HG03432 (cell line): ENCODE measurements around the gene RASA2.

Experiments used
- ATAC-seq: cut with Tn5 transposase; IDR thresholded peaks from one replicate; pipeline ENCODE4 v1.9.1; 2021; ENCODE audit warnings: mild to moderate bottlenecking, moderate library complexity; ENCODE audit not compliant: unreplicated experiment

Gene RASA2

DNA sequence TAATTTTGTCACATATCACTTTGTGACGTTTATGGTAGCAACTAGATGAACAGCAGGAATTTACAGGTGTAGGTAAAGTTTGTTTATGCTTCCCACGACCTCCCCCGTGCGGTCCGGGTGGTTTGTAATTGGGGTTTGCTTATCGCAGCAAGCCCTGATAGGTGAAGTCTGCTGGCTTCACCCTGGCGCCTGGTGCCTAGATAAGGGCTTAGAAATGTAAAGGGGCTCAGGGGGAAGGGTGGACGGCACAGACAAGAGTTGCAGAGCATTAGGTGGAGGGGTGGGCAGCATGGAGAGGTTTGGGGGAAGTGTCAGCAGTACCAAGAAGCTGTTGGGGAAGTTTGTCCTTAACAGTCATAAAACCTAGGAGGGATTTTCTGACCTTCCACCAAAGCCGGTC is 143.1 kb downstream of the RASA2 start:
- no peak for ATAC-seq

DNA sequence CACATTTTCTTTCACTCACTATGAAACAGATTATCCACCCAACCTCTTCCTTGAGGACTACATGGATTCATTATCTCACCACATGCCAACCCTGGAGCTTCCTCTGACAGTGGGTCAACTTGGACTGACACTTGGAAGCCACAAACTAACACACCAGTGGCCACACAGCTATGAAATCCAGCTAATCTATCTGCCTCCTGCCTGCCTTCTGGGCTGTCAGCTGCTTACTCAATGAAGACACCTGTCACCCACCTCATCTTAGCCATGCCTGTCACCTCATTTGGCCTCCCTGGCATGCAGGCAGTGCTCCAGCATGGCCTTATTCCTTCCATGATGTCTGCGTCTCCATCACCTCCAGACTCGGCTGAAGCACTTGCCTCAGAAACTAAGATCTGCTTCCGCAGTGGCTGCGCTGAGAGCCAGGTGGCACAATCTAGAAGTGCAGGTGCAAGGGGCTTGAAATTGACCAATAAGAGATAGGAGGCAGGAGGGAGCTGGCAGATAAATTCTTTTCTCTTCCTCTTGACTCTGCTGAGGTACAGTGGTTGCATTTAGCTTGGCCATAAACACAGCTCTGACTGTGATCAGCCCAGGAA is 146.1 kb downstream of the RASA2 start:
- ATAC-seq, result no peak

DNA sequence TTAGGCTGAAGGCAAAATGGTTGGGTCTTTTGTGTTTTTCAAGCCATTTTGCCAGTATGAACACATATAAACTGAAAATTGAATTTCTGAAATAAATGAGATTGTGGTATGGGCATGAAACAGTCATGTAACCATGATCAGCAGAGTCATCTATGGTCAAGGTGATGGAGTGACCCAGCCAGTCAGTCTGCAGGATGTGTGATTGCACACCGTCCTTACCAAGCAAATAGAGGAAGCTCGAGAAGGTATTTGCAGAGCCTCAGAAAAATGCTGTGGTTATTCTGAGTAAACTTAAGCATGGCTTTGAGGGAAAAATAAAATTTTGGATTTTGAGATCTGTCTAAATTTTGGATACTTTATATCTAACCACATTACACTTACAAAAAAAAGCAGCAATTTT is 155.4 kb downstream of the RASA2 start:
- ATAC-seq, result no peak

DNA sequence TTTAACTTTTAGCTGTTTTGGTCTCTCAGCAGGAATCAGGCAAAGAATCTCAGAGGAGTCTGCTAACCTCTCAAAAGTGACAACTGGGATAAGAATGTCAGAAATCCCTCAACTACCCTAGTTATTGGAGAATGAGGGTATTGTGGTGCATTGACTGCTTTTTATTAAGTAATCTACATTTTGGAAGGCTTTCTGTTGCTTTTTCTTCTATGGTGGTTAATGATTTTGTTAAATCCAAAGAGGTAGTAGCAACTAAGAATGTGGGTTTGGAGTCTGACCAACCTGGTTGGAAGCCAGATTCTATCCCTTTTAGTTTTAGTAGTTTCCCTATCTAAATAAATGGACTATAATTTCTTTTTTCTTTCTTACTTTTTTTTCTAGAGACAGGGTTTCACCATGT is 156.6 kb downstream of the RASA2 start:
- no peak for ATAC-seq

DNA sequence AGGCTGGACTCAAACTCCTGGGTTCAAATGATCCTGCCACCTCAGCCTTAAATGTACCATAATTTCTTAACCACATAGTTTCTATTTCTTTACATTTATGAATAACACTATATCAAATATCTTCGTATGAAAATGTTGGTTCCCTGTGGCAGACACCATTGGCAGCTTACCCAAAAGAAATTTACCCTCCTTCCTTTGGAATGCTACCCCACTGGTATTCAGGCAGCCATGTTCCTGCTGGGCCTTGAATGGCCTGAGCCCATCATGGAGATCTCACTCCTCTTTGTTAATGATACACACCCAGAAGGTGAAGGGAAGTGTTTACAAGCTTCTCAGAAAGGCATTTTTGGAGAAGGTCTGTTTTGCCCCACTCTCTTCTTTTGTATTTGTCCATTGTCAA is 157.0 kb downstream of the RASA2 start:
- no peak for ATAC-seq

DNA sequence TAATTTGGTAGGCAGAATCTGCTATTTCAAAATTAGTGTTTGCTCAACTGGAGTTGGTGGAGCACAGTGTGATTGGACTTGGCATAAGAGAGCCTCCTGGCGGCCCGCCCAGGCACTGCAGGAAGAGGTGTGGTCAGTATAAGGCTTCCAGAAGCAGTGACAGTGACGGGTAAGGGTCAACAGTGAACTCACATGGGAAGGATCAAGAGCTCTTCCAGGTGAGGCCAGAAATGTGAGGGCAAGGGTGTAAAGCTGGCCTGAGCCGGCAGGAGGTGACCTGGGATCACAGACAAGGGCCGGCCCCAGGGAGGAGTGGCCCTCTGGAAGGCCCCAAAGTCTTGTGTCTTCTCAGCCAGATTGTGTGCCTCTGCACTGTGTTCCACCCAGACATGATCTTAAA is 158.1 kb downstream of the RASA2 start:
- no peak for ATAC-seq

DNA sequence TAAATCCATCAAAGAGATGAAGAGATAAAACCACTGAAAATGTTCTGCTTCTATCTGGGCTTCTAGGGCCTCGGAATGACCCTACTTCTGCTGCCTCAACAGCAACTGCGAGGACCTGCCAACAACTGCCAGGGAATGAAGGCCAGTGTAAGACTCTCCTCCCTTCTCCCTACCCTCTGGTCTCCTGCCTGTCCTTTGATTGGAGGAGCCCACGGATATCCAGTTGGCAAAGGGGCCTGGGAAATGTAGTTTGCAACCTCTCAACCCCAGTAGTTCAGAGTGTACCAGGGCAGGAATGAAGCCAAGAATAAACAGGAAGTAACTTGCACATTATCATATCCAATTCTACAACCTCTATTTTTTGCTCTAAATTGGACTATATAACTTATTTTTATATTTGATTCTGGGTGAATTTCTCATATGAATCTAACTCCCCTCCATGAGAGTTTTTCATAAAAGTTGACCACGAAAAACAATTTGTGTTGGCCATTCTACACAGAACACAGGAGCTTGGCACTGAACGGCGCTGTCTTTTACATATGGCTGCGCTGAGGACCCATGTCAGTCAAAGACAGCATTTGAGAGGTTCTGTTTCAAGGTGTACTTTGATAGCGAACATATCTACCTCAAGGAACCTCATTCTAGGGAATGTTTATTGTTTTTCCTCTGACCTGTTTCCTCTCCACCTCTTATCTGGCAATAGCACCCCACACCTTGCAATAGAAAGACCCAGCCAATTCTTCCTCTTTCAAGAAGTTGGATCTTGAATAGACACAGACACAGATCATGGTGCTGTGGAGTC is 160.1 kb downstream of the RASA2 start:
- no peak for ATAC-seq

DNA sequence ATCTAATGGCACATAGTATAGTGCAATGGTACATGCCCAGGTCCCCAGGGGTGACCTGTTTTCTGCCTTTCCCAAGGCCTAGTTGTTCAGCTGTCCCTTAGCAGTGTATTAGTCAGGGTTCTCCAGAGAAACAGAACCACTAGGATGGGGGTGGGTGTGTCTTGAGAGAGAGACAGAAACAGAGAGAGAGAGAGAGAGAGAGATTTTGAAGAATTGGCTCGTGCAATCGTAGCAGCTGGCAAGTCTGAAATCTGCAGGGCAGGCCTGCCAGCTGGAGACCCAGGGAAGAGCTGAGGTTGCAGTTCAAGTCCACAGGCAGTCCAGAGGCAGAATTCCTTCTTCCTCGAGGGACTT is 160.7 kb downstream of the RASA2 start:
- no peak for ATAC-seq

DNA sequence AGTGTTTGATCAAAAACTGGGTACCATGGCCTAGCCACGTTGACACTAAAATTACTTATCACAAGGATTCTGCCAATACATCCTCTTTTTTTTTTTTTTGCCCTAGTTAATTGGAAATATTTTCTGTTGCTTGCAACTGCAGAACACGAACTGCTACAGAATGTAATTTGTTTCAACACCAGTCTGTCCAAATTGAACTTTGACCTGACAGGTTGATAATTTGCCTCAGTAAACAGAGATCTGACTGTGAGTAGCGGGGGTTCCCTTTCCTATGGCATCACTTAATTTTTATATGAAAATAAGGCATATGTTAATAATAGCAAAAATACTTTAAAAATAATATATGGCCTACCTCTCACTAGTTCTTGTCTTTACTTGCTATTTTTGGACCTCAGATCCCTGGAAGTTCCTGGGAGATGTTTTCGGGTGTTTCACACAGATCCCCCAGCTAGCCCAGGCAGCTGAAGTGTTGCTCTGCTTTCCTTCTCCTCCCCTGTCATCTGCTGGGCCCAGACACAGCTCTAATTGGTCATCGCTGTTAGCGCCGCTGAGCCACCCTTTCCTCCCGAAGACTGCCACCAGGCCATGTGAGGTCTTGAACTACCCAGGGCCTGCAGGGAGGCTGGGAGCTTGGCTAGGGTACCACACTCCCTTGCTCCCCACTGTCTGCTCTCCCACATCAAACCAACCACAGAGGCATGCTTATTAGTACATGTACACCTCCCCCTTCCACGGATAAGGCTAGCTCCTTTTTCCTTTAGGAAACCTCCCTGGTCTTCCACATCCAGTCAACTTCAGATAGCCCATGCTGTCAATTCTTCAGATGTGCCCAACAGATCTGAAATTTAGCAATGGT is 161.5 kb downstream of the RASA2 start:
- no peak for ATAC-seq

DNA sequence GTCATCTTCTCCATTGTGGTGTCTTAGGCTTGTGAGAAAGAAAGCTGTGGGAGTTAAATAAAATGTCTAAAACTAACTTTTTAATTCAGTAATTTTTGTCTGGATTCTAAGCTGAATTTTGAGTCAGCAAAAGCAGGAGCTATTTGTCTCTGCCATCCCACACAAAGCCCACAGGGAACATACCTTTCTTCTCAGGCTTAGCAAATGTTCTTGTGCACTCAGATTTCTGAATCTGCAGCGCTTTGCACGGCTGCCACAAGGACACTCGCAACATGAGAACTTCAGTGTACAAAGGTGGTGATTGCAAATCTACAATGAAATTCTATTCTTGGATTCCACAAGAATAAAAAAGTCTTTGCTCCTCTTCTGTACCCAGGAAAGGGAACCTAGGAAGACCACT is 163.0 kb downstream of the RASA2 start:
- no peak for ATAC-seq

DNA sequence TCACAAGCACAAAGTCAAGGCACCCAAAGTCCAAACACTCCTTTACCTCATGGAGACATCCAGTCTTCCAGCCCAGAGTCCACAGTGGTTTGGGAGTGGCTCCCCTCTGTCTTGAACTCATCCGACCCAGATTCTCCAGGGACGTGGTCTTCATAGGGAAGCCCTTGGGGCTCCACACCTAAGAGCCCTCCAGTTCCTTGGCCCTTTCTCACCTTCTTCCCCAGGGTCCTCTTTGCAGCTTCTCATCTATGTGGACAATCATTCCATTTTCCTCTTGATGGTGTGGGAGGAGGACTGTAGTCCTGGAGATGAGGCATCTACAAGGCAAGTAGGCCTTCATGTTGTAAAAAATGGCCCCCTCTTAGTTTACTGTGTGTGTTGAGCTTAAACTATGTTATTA is 164.0 kb downstream of the RASA2 start:
- no peak for ATAC-seq

DNA sequence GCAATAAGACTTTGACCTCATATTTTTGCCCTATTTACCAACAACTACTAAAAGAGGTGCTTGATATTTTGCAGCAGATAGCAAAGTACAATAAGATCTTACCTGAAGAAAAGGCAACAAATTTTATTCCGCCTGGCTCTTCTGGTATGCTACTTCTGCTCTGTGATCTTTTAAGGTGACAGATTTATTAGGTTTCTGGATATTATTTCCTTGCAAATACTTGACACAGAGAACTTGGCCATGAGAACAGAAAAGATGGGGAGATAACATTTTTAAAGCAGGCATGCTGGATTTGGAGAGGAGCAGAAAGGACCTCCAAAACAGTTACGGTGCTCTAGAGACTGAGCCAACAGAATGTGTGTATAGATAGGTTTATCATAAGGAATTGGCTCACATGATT is 164.6 kb downstream of the RASA2 start:
- ATAC-seq, result no peak

DNA sequence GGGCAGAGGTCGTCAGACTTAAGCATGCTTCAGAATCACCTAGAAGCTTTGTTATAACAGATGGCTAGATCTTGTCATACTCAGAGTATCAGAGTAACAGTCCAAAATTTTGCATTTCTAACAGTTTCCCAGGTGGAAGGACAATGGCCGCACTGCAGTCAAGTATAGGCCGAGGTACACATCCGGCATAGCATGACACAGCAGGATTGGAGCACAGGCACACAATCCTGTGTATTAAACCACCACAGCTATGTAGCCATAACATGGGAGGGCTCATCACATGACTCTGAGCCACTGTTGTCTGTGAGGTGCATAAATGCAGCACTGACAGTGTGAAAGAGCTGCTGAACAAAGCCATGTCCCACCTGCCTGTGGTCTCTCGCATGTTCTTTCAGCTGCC is 165.5 kb downstream of the RASA2 start:
- no peak for ATAC-seq

DNA sequence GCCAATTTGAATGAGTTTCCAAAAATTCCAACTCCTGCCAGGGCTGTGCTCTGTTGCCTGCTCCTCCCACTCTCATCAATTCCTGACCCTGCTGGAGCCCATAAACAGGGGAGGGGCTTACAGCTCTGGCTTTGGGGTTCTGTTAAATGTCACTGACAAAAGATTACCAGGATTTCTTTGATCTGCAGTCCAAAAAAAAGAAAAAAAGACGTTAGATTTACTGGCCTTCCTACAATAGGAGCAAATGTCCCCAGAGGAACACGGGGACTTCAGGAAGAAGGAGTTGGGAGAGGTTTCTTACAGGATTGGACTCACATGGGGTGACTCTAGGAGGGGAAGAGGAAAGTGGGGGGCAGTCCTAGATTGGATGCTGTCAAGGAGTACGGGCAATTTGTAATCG is 167.0 kb downstream of the RASA2 start:
- ATAC-seq, result no peak

DNA sequence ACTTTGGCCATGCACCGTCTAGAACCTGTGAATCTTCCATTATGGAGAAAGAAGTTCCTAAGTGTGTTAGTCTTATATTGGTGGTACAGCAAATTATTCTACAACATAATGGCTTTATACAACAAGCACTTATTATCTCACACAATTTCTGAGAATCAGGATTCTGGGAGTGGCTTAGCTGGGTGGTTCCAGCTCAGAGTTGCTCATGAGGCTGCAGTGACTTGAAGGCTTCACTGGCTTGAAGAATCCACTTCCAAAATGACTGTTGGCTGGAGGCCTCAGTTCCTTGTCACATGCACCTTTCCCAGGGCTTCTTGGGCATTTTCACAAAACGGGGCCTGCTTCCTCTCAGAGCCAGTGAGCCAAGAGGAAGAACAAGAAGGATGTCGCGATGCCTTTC is 169.0 kb downstream of the RASA2 start:
- no peak for ATAC-seq

DNA sequence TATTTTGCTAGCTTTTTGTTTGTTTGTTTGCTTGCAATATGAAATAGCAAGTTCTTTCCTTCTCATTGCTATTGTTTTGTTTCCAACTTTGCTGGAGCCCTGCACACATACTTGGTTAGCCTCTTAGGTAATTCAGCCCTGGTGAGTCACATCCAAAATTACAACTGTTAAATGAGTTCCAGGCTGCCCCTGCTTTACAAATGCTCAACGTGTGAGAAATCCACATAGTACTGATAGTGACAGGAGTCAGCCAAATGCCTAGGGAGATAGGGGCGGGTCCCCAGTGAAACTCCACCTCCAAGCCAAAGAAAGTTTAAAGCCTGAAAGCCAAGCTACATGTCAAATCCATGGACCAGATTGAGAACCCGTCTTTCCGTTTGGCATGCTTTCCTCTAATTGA is 169.9 kb downstream of the RASA2 start:
- no peak for ATAC-seq

DNA sequence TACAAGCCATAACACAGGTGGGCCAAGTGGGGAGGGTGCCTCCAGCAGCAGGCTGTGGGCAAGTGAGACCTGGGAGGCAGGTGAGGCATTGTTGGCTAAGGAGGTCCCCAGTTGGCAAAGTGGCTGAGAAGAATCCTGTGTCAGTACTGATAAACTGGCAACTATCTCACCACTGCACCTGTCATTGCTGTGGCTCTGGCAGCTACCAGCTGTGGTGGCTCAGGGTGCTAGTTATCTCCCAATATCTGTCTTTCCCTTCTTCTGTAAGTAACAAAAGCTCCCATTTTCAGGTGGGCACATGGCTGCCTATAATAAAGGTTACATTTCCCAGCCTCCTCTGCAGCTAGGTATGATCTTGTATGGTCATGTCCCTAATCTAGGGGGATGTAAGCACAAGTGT is 170.7 kb downstream of the RASA2 start:
- no peak for ATAC-seq

DNA sequence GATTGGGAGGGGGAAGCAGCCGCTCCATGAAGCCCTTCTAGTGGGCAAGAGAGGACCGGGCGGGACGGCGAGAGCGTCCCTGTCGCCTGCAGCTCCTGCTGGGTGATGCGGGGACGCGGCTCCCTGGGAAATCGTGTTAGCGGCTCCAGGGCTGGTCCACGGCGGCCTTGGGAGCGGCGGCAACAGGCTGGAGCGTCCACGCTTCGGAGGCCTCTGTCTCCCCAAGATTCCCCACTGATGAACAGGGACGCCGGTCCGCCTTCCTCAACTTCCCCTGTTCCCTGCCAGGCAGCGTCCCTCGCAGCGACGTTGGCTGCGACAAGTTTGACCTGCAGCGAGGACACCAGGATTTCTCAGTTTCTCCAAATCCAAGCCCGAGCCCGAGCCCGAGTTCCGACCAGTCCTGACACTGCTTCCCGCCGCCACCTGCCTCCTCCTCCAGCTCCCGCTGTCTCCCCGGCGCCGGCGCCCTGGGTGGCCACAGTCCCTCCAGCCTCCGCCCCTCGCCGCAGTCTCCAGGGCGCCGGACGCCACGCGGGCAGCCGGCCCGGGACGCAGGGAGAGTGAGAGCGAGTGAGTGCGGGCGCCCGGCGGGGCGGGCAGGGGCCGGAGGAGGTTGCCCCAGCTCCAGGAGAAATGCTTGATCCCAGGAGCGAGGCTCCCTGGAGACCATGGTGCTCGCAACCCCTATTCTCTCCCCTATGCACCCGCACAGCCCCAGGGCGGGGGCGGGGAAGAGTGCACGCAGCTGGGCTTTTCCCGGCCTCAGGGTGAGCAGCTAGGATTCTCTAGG is 173.2 kb downstream of the RASA2 start:
- no peak for ATAC-seq

DNA sequence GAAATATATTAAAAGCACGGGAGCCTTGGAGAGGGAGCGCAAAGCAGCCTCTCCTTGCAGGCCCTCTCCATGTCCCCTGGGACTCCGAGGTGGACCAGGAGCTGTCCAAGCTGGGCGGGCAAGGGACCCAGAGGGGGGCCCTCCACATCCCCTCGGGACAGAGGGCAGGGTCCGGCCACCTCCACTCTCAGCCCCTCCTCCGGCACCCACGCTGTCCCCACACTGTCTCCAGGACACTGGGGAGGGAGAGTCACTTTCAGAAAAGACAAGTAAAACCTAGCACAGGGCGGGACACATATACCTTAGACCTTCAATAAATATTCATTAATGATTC is 173.8 kb downstream of the RASA2 start:
- ATAC-seq, result no peak

DNA sequence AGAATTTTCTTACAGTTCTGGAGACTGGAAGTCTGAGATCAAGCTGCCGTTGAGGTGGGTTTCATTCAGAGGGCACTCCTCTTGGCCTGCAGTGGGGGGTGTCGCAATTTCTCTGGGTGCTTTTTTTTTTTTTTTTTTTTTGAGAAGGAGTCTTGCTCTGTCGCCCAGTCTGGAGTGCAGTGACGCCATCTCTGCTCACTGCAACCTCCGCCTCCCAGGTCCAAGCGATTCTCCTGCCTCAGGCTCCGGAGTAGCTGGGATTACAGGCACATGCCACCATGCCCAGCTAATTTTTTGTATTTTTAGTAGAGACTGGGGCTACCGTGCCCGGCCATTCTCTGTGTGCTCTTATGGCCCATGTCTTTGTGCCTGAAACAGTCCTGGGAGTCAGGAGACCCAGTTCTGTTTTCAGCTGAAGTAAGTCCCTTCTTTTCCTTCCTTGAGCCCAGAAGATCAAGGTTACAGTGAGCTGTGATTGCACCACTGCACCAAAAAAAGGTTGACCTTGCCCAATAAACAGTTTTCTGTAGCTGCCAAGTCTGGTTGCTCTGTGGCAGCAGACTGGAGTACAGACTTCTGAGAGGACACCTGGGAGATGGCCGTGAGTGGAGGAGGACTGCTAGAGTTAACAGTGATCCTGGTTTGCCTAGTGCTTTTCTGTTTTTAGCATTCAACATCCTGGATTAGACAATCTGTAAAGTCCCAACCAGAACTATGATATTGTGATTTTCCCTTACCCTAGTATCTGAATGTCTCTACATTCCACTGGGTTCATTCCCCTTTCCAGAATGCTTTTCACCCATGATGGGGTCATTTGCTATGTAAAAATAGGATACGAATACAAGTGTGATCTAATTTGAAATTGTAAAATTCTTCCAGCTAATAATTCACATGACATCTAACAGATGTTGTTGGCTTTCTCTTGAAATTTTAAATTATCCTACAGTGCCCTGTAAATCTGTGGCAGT is 174.7 kb downstream of the RASA2 start:
- ATAC-seq, result no peak
